ENCODE data around the gene FAM20A.
"Not testable (repeated sequence)": the region's sequence is repeated elsewhere in the genome, so short reads cannot be mapped to it uniquely, and the experiment has no call there.

The FAM20A gene

GRCh38 chr17:68564415-68565111, 36.6 kb downstream of the FAM20A start:
- no peak for DNase-seq

DNA sequence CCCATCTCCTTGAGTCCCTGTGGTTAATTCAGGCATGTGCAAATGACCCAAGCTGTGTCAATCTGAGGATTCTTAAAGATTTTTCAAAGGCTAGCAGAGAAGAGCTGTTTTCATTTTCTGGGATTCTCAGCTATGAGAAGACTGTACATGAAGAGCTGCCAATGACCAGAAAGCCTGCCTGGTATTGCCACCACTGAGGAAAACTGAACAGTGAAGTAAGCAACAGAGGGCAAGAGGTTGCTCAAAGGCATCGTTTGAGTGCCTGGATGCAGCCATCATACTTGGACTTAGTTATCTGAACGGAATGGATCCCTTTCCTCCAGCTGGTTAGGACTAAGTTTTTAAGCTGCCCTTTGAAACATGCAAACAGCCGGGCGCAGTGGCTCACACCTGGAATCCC, 38.4 kb downstream of the FAM20A start:
- DNase-seq, result no peak

GRCh38 chr17:68560966-68561720, 40.0 kb downstream of the FAM20A start:
- DNase-seq, result no peak

DNA sequence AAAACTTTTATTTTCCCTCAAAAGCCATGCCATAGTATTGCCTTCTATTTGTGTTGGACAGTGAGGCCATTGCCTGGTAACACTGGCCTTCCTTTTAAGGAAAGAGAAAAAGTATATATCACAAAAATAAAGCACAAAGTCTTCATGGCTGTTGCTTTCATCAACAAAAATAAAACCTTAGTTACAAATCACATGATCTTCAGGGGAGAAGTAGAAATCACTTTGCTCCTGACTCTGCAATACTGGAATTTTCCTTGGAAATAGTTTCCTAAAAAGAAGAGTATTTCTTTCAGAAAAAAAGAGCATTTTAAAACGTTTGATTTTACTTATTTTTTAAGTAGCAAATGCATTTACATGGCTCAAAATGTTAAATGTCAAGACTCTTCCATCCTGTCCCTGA, 41.9 kb downstream of the FAM20A start:
- no peak for DNase-seq

- no peak for DNase-seq
Measured at GRCh38 chr17:68556551-68556950, 44.6 kb downstream of the FAM20A start.

DNA sequence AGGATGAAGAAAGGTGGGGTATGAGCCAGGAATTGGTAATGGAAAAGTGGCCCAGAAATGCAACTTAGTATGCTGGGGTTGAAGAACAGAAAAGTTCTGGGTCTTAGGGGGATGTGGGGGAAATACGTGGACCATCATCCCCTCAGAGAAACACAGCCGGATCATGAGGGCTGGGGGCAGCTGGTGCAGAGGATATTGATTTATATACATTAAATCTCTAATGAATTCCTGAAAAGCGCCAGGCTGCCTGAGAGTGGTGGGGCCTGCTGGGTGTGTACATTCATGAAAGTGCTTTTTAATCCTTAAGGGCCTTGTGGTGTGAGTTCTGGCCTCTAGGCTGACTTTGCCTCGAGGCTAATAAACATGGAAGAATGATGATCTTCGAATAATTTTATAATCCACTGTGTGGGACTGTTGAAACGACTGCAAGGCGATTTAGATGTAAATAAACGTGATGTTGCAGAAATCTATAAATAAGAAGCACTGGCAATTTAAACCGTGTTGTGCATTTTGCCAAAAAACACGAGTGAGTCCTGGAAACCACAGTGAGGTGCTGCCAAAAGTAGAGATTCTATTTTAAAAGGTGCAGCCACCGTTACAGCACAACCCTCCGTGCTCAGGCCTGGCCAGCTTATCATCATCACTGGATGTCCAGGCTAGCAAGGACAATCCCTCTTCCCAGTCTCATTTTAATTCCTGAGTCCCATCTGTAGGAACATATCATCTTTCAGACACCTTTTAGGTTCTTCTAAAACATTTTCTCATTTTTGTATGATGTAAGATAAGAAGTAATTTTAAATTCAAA, 56.9 kb downstream of the FAM20A start:
- no peak for DNase-seq

DNA sequence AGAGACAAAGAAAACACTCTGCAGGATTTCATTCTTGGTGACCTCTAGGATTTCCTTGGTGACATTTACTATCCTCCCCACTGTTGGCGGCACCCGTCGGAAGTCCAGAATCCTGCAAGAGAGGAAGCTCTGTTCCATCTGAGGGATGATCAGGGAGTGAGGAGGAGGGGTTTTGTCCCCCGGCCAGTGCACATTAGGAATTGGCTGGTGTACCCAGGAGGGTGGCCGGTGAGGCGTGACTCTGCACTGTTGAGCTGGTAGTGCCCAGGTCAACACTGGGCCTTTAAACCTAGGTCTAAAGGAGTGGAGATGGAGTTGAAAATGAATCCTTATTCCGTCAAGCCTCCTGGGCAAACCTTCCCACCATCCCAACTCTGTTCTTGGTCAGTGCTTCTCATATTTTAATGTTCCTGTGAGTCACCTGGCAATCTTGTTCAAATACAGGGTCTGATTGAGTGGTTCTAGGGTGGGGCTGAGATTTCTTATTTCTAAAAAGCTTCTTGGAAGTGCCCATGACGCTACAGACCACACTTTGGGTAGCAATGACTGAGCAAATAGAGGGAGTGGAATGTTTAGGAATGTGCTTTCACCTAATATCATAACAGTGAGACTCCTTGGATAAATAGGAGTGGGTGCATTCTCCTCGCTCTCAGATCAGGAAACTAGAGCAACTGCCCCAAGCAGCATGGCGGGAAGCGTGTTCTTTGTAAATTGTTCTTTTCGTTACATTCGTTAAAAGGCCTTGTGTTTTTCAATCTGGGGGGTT, 58.3 kb downstream of the FAM20A start:
- no peak for DNase-seq

- DNase-seq, result no peak
Measured at GRCh38 chr17:68541816-68542215, 59.4 kb downstream of the FAM20A start.

DNA sequence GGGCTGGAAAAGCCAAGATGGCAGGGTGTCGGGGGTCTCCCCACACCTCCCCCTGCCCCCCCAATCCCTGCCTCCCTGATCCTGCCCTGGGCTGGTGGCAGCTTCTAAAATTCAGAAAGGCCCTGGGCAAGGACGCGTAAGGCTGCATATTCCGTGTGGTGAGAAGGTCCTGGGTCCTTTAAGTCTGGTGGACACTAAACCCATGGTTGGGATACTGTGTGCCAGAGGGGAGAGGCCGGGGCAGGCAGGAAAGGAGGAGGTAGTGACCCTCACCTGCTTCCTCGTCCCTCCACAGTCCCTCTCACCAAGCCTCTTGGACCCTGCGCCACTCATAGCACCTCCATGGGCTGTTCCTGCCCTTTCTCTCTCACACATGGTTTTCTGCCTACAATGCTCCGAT, 60.2 kb downstream of the FAM20A start:
- DNase-seq, result no peak

DNA sequence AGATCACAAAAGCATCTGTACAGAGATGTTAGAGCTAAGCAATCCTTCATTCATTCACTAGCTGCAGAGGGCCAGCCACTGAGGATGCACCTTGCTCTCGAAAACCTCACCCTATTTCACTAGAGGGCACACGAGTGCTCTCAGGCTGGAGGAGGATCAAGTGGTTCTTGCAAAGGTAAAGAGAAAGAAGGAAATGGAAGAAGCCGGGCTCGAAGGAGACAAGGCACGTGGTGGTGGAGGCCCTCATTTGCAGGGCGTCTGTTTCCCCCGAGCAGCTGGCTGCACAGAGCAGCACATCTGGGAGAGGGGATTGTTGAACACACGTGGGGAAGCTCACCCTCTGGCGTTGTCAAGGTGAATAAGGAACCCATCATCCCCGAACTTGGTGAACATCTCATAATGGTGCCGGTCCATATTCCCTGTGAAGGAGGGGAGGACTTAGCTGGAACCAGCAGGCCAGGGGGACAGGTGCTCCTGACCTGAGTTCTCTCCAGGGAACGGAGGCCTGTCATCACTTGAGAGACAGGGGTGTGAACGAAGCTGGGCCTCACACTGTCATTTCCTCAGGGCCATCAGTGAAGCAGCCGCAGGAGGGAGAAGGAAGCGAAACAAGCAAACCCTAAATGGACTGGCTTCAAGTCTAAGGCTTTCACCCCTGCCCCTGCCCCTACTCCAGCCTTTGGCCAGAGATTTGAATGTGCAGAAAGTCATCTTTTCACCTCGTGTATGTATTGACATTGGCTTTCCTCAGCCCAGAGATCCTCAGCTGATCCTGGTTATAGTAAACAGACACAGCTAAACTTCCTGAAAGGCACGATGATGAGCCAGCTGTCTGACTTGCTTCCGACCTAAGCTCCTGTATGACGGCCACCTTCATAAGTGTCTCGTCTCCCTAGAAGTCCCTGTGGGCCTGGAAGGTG, 61.4 kb downstream of the FAM20A start:
- DNase-seq, result no peak

DNA sequence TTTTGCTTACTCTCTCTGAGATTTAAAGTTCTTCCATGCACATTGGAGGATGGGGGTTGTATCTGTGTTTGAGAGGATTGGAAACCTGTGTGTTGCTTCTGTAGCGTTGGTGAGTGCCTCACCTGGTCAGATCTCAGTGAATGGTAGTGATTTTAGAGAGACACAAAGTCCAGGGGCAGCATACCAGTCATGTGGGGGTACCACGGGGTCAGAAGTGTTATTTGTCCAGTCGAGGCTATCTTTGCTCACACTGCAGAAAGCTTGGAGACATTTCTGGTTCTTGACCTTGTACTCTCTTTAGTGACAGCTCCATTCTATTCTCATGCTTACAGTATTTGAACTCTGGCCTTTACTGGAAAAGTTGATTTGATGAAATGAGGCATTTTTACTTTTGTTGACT, 65.2 kb downstream of the FAM20A start:
- no peak for DNase-seq

- DNase-seq, result no peak
Measured at GRCh38 chr17:68534695-68535088, 66.5 kb downstream of the FAM20A start.

DNA sequence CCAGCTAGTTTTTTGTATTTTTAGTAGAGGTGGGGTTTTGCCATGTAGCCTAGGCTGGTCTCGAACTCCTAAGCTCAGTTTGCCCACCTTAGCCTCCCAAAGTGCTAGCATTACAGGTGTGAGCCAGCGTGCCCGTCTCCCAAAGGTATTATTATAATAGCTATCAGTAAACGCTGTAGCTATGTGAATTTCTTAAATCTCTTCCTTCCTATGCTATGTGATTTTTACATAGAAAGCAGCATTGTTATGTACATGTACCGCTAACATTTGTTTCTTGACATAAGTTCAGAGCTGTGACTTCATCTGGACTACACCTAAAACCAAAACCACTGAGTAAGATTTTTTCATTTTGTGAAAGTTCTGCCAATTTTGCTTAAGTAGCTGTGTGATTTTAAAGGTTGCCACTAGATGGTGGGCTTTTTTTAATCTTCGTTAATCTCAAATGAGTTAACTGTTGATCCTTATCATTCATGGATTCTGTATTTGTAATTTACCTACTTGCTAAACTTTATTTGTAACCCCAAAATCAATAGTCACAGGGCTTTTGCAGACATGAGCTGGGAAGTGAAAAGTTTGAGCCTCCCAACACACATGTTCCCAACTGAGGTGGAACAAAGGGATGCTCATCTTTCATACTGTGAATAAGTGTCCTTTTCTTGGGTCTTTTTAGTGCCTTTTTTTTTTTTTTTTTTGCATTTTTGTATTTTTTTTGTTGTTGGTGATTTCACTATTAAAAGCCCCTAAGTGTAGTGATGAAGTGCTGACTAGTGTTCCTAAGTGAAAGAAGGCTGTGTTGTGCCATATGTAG, 67.1 kb downstream of the FAM20A start:
- DNase-seq, result no peak

GRCh38 chr17:68532826-68533225, 68.3 kb downstream of the FAM20A start:
- no peak for DNase-seq

GRCh38 chr17:68531252-68531651, 69.9 kb downstream of the FAM20A start:
- no peak for DNase-seq

DNA sequence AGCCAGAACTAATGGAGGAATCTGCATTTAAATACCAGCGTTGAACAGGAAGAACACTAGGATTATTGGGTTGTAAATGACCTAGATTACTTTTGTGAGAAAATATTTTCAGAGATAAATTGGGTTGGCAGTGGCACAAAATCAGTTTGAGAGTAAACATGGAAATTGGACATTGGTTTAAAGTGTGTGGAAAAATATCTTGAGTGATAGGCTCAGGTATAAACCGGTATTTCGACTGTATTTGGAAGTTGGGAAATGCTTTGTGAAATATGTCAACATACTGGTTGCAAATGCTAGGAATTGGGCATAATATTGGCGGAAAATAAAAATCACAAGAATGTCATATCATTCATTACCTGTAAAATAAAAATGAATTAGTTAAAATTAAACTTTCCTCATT, 73.9 kb downstream of the FAM20A start:
- no peak for DNase-seq

DNA sequence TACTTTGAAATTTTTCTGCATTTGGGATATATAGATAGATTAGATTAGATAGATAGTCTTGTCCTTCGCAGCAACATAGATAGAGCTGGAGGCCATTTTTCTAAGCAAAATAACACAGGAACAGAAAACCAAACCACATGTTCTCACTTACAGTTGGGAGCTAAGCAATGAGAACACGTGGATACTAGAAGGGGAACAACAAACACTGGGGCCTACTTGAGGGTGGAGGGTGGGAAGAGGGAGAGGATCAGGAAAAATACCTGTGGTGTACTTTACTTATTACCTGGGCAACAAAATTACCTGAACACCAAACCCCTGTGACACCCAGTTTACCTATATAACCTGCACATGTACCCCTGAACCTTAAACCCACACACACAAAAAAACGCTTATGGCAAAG, 74.6 kb downstream of the FAM20A start:
- DNase-seq, result no peak

- no peak for DNase-seq
Measured at GRCh38 chr17:68522266-68522665, 78.9 kb downstream of the FAM20A start.

DNA sequence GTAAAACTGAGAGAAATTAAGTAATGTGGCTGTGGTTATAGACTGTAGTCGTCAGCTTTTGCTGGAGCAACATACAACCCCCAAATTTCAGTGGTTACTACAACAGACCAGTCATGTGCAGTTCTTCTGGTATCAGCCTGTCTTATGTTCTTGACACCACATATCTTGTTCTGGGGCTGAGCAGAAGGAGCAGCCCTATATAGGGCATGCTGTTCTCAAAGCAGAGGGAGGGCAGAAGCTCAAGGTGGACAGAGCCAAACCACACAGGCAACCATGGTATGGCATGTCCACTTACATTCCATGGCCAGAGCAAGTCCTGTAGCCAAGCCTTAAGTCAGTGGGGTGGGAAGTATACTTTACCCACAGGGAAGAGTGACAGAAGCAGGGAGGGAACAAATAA, 81.3 kb downstream of the FAM20A start:
- DNase-seq, result no peak

DNA sequence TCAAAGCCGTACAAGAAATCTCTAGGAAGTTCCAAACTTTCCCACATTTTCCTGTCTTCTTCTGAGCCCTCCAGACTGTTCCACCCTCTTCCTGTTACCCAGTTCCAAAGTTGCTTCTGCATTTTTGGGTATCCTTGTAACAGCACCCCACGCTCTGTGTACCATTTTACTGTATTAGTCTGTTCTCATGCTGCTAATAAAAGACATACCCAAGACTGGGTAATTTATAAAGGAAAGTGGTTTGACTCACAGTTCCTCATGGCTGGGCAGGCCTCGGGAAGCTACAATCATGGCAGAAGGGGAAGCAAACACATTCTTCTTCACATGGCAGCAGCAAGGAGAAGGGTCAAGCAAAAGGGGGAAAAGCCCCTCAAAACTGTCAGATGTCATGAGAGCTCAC, 82.1 kb downstream of the FAM20A start:
- not testable (repeated sequence) for DNase-seq
